Activated T-helper 1 cell treated with anti-CD3 and anti-CD28 coated beads, Interleukin-12 subunit alpha, Interleukin-12 subunit beta, Interleukin-2, Interleukin-4 antibody, amounts not matched to agents 30 ng/mL and 10 ng/mL and 1 ng/mL, durations not matched to agents 14 hours and 24 hours and 36 hours (primary cell): ENCODE data around the gene UXS1. TPM values are rescaled to one million over a fixed set of nuclear protein-coding genes. Genes with fewer than 3 reads are reported as not detected.
A peak's percentile ranks its signal among the peaks of the same experiment; 100 is the strongest.

Experiments used
- DNase-seq: peaks from one replicate; pipeline ENCODE4 v3.0.0; 2021; ENCODE audit warnings: low spot score
- H3K27ac Mint-ChIP-seq: one replicate; pipeline ENCODE4 v1.8.0; 2021; ENCODE audit warnings: mild to moderate bottlenecking, mixed read lengths
- H3K27me3 Mint-ChIP-seq: one replicate; pipeline ENCODE4 v1.8.0; 2022; ENCODE audit warnings: mild to moderate bottlenecking, moderate library complexity, mixed read lengths; ENCODE audit not compliant: insufficient read depth
- H3K36me3 Mint-ChIP-seq: one replicate; pipeline ENCODE4 v1.8.0; 2021; ENCODE audit warnings: low read depth, mixed read lengths
- H3K4me1 Mint-ChIP-seq: one replicate; pipeline ENCODE4 v1.8.0; 2021; ENCODE audit warnings: low read depth, mixed read lengths
- H3K4me3 Mint-ChIP-seq: one replicate; pipeline ENCODE4 v1.8.0; 2021; ENCODE audit warnings: mild to moderate bottlenecking, moderate library complexity, mixed read lengths
- H3K9me3 Mint-ChIP-seq: one replicate; pipeline ENCODE4 v1.8.0; 2021; ENCODE audit warnings: mixed read lengths
- intact Hi-C: fragments of 100-400 bp; cut with micrococcal nuclease; formaldehyde crosslinking; loops from one replicate; pipeline ENCODE4 v1.15.1; 2024
- total RNA-seq: library from RNA; stranded (reverse); gene quantifications from 2 replicates; pipeline ENCODE4 v1.2.3, GENCODE V29; 2022

The UXS1 gene
- total RNA-seq, 1 donor from 2014 or later, result 36.7 TPM

DNA sequence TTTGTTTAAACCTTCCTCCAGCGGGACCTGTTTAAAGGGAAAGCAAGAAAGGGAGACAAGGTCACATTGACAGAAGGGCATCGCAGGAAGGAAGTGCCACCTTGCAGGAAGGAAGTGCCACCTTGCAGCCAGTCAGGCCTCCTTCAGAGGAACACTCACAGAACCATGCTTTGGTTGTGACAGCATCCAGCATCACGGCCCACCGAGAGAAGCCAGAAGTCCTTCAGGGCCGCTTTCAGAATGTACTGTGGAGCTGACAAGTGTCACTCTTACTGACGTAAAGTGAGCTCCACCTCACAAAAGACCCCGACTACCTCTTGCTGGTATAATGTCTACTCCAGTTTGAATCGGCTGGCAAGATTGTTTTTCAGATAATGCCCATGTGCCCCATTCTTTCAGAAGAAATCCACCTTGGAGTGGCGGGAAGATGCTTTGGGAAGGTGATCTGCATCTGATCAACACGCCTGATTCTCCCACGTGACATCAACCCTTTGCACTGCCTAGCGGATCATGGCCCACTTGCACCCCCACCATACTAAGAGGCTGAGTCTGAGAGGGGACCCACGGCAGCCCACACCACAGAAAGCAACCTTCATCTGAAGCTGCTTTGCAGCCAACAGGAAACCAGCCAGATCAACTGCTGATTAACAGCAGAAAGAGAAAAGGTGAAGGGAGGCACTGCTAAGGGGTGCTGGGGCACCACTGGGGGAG, 99.8 kb downstream of the UXS1 start:
- Mint-ChIP-seq H3K36me3 (peaks cover 34% of the 10 kb centered on the region), H3K9me3 (no peaks in the 10 kb centered on the region)

GRCh38 chr2:106090916-106091618, 103.0 kb downstream of the UXS1 start:
- intact Hi-C loops, result loop anchor here (10.0 kb wide), 2 partner anchors 726 to 756 kb away; partner anchors contain the start of gene C2orf49
- no peaks in the 10 kb centered on the region for H3K27me3 Mint-ChIP-seq
- no peak overlapping the region for H3K27ac Mint-ChIP-seq
- no peaks in the 10 kb centered on the region for H3K9me3 Mint-ChIP-seq
- H3K36me3 Mint-ChIP-seq, result peaks cover 26% of the 10 kb centered on the region
- peaks cover 32% of the 10 kb centered on the region for H3K4me1 Mint-ChIP-seq
- no peak overlapping the region for H3K4me3 Mint-ChIP-seq
- no peak for DNase-seq

More for the DNA sequence above, 99.8 kb downstream of the UXS1 start:
- intact Hi-C loops, result loop anchor here (1.0 to 10.0 kb wide), 3 partner anchors 9 to 759 kb away; partner anchors contain the start of gene C2orf49
- H3K4me1 Mint-ChIP-seq, result peaks cover 31% of the 10 kb centered on the region
- H3K4me3 Mint-ChIP-seq, result peak overlapping the region; percentile 75
- peak; percentile 33 for DNase-seq
- no peaks in the 10 kb centered on the region for H3K27me3 Mint-ChIP-seq
- peak overlapping the region; percentile 83 for H3K27ac Mint-ChIP-seq

DNA sequence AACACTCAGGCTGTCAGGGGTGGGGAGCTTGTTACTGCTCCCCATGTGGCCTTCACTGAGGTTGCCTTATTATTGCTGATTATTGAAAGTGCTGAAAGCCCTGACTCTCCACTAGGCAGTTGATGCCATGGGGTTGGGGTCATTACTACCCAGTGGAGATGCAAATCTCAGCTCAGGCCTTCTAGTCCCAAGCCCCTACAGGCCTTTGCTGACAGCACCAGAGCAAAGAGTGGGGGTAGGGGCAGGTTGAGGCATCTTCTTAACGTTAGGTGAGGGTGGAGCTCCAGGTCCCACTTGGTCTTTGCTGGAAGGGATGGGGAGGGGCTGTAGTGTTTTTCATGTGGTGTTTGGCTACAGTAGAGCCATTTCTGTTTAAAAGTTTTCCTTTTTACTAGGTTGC, 104.5 kb downstream of the UXS1 start:
- DNase-seq, result no peak
- no peaks in the 10 kb centered on the region for H3K9me3 Mint-ChIP-seq
- peaks cover 31% of the 10 kb centered on the region for H3K4me1 Mint-ChIP-seq
- peaks cover 23% of the 10 kb centered on the region for H3K36me3 Mint-ChIP-seq
- H3K4me3 Mint-ChIP-seq, result no peak overlapping the region
- H3K27me3 Mint-ChIP-seq, result no peaks in the 10 kb centered on the region
- intact Hi-C loops, result loop anchor here (5.0 to 10.0 kb wide), 5 partner anchors 57 to 755 kb away; partner anchors contain the start of genes C2orf49 and UXS1
- H3K27ac Mint-ChIP-seq, result no peak overlapping the region

- peak overlapping the region; percentile 76 for H3K27ac Mint-ChIP-seq
- no peaks in the 10 kb centered on the region for H3K36me3 Mint-ChIP-seq
- intact Hi-C loops, result loop anchor here (1.0 to 5.0 kb wide), 9 partner anchors 9 to 433 kb away; partner anchors contain the start of gene UXS1
- H3K9me3 Mint-ChIP-seq, result no peaks in the 10 kb centered on the region
- H3K4me1 Mint-ChIP-seq, result peaks cover 18% of the 10 kb centered on the region
- peak overlapping the region; percentile 38 for H3K4me3 Mint-ChIP-seq
- H3K27me3 Mint-ChIP-seq, result no peaks in the 10 kb centered on the region
- DNase-seq, result peak; percentile 41
Observed at GRCh38 chr2:106085181-106085940, 108.7 kb downstream of the UXS1 start.

- H3K27ac Mint-ChIP-seq, result no peak overlapping the region
- no peaks in the 10 kb centered on the region for H3K9me3 Mint-ChIP-seq
- intact Hi-C loops, result no loop called here
- no peak overlapping the region for H3K4me3 Mint-ChIP-seq
- DNase-seq, result no peak
- no peaks in the 10 kb centered on the region for H3K27me3 Mint-ChIP-seq
- H3K4me1 Mint-ChIP-seq, result peaks cover 9% of the 10 kb centered on the region
- no peaks in the 10 kb centered on the region for H3K36me3 Mint-ChIP-seq
Observed at GRCh38 chr2:106080959-106081358, 113.1 kb downstream of the UXS1 start.

GRCh38 chr2:106078096-106078495, 116.0 kb downstream of the UXS1 start:
- H3K36me3 Mint-ChIP-seq, result no peaks in the 10 kb centered on the region
- no peaks in the 10 kb centered on the region for H3K9me3 Mint-ChIP-seq
- no peaks in the 10 kb centered on the region for H3K27me3 Mint-ChIP-seq
- intact Hi-C loops, result no loop called here
- no peak overlapping the region for H3K4me3 Mint-ChIP-seq
- H3K4me1 Mint-ChIP-seq, result peaks cover 7% of the 10 kb centered on the region
- DNase-seq, result no peak
- H3K27ac Mint-ChIP-seq, result no peak overlapping the region

DNA sequence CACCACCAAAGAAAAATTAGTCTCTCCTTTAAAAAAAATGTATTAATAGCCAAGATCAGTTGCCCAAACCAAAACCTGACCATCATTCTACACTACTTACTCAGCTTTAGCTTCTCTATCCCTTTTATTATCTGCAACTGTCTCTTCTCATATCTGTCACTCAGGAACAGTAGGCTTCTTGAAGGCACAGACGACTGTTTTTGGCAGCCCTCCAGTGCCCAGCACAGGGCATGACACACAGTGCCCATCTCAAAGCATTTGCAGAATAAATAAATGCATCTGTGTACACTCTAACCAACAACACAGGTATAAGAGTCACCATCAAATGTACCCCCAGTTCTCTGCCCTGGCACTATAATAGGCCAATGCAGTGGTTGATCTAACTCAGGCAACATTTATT, 117.2 kb downstream of the UXS1 start:
- no peak overlapping the region for H3K27ac Mint-ChIP-seq
- no peaks in the 10 kb centered on the region for H3K36me3 Mint-ChIP-seq
- H3K4me3 Mint-ChIP-seq, result no peak overlapping the region
- H3K27me3 Mint-ChIP-seq, result no peaks in the 10 kb centered on the region
- no peaks in the 10 kb centered on the region for H3K9me3 Mint-ChIP-seq
- intact Hi-C loops, result no loop called here
- peaks cover 7% of the 10 kb centered on the region for H3K4me1 Mint-ChIP-seq
- DNase-seq, result no peak

GRCh38 chr2:106075048-106075447, 119.1 kb downstream of the UXS1 start:
- Mint-ChIP-seq H3K27ac (no peak overlapping the region), H3K36me3 (no peaks in the 10 kb centered on the region), H3K27me3 (peaks cover 3% of the 10 kb centered on the region), H3K4me3 (no peak overlapping the region), H3K9me3 (no peaks in the 10 kb centered on the region), H3K4me1 (peaks cover 7% of the 10 kb centered on the region)
- intact Hi-C loops, result no loop called here
- DNase-seq, result no peak

DNA sequence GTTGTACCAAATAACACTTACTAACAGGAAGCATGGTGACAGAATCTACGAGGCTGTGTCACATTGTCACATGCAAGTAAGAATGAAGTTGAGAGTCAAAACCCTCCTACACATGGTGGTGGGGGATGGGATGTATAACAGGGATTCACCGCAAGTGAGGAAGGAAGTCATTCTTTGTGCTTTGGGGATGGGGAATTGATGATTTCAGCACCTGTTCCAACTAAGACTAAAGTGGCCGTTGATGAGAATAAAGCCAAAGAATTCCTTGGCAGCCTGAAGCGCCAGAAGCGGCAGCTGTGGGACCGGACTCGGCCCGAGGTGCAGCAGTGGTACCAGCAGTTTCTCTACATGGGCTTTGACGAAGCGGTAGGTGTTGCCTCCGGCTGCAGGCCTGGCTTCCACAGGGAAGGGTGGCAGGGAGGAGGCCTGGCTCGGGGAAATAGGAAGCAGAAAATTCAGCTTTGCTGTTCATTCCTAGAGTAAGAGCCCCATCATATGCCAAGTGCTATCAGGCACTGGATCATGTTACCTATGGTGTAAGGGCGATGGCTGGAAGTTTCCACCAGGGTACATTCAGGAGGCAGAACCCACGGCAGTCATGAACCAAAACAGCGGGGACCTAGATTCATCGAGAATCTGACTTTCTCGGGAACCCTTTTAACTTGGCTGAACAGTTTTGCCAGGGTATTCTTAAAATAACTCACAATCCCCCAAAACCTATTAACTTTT, 120.3 kb downstream of the UXS1 start:
- Mint-ChIP-seq H3K36me3 (no peaks in the 10 kb centered on the region), H3K27ac (no peak overlapping the region), H3K4me1 (peaks cover 7% of the 10 kb centered on the region), H3K27me3 (peaks cover 14% of the 10 kb centered on the region), H3K9me3 (no peaks in the 10 kb centered on the region), H3K4me3 (no peak overlapping the region)
- no peak for DNase-seq
- intact Hi-C loops, result no loop called here

DNA sequence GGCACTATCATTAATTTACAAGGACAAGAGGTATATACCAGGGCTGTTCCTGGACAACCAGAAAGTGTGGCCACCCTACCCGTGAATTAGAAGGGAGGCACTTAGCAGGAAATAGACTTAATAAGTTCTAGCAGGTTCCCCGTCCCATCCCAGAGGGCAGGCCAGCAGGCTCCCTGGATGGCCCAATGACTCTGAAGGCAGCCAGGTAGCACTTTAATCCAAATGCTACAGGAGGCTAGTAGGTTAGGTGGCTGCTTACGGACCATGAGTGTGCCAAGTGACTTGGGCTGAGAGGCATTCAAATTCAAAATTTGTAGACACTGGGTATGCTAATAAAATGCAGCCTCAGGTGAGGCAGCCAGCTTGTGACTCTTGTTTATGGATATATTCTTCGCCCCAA, 123.9 kb downstream of the UXS1 start:
- Mint-ChIP-seq H3K27ac (no peak overlapping the region), H3K27me3 (peaks cover 37% of the 10 kb centered on the region), H3K36me3 (no peaks in the 10 kb centered on the region), H3K9me3 (no peaks in the 10 kb centered on the region), H3K4me3 (no peak overlapping the region), H3K4me1 (peaks cover 15% of the 10 kb centered on the region)
- DNase-seq, result no peak
- intact Hi-C loops, result no loop called here

DNA sequence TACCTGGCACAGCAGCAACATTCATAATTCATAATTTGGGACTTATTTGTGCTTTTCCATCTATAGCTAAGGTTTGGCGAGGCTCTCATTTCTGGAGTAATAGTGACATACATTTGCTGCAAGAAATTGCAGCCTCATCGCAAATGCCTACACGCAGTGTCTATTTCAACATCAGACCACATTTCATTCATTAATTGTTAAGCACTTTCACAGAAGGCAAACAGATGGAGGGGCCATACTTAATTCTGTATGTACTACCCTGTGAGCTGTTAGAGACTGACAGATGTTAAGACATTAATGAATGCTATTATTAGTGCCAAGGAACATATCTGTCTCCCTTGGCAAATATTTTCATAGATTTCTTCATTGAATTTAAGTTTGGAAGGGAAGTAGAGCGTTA, 125.7 kb downstream of the UXS1 start:
- Mint-ChIP-seq H3K27ac (no peak overlapping the region), H3K4me1 (peaks cover 9% of the 10 kb centered on the region), H3K27me3 (peaks cover 42% of the 10 kb centered on the region), H3K9me3 (no peaks in the 10 kb centered on the region), H3K4me3 (no peak overlapping the region), H3K36me3 (no peaks in the 10 kb centered on the region)
- DNase-seq, result no peak
- intact Hi-C loops, result no loop called here

DNA sequence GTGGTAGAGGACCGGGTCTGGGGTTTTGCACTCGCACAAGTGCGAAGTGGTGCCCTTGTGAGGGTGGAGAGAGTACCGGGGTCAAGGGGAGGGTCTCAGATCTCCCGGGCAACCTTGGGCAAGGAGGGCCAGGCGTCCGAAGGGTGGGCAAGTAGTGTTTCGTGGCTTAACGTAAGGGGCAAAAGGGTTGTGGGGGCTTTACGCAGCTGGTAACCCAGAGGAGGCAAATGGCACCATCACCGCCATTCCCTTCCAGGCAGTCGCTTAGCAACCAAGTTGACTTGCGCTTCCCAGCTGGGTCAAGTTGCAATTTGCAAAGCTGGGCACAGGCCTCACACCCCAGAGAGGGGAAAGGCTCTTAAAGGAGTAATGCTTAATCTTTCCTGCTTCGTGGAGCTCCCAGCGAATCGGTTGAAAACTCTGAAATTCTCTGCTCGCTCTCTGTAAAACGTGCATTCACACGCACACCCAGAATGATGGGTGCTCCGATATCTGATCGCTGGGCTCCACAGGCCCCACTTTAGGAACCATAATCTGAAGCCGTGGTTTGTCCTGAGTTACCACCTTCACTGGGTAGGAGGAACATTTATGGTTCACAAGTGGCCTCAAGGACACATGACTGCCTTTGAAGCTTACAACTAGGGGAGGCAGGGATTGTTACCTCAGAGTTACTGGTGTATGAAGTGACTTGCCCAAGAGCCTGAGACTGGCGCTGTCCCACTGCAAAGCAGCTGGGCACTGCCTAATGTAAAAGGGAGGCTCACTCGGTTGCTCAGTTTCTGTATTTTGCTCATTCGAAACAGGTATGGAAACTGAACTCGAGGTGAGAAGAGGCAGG, 127.9 kb downstream of the UXS1 start:
- no peak overlapping the region for H3K27ac Mint-ChIP-seq
- H3K36me3 Mint-ChIP-seq, result no peaks in the 10 kb centered on the region
- intact Hi-C loops, result no loop called here
- H3K4me3 Mint-ChIP-seq, result peak overlapping the region; percentile 71
- DNase-seq, result no peak
- peaks cover 39% of the 10 kb centered on the region for H3K27me3 Mint-ChIP-seq
- H3K4me1 Mint-ChIP-seq, result peaks cover 8% of the 10 kb centered on the region
- no peaks in the 10 kb centered on the region for H3K9me3 Mint-ChIP-seq
